ENCODE measurements around the gene TRPM3.
A peak's percentile ranks its signal among the peaks of the same experiment; 100 is the strongest.

TRPM3 gene

DNA sequence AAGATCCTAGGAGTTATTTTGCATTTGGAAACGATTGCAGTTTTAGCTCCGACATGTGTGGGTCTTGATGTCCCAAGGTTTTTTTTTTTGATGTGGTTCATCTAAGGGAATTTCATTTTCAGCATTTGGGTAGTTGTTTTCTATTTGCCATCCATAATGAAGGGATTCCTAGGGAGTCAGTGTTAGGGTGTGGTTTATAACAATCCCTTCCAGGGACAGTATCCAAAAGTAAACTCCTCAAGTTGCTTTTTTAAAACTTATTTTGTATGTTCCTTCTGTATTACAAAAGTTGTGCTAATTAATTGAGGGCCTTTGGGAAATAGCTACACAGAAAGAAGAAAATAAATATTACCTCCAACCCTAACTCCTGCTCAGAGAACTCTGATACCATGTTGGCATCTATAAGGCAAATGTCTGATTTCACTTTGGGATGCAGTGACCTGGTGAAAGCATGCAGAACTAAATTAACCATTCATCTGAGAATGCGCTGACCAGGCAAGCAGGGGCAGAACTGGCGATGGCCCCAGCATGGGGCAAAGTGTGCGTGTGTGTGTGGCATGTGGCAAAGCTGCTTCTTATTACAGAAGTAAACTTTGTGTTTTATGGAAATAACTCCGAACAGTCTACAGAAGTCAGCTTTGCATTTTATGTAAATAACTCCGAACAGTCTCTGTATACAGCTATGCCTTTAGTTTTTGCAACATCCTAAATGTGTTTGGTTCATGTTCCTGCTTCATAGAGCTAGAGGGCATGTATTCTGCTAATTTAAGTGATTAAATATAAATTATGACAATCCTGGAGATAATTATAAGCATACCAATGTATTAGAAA is 237.2 kb downstream of the TRPM3 start:
- ATAC-seq, result no peak
- no peak for DNase-seq

DNA sequence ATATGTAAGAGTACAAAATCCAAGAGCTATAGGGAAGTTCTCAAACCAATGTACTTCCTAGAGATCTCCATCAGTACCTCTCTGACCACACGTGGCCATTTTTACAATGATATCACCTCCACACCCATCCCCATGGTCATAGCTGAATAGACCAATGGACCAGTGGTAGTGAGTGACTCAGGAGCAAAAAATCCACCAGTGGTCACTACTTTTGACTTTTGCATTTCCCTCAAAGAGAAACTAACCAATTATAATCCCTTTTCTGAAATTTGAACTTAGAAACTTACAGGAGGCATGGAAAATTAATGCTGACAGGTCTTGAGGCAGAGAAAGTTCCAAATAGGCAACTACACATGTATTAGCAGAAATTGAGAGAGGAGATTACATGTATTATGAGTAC is 238.4 kb downstream of the TRPM3 start:
- DNase-seq (no peak), ATAC-seq (no peak)

DNA sequence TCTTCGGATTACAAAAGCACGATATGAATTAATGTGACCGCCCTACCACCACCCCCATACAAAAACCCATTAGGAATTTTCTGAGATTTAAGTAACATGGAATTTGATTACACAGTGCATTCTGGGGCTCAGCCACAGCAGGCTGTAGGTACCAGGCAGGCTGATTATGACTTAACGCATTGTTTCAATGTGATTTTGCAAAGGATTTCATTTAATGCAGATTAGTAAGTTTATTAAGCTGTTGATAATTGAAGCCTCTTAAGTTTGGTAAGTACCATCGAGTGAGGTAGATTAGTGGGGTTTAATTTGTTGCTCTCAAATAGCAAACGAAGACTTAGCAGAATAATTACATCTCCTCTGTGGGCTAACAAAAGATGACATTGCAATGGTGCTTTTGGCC is 240.1 kb downstream of the TRPM3 start:
- DNase-seq (no peak), ATAC-seq (no peak)

GRCh38 chr9:70880535-70880934 is 240.9 kb downstream of the TRPM3 start:
- DNase-seq (no peak), ATAC-seq (no peak)

- ATAC-seq (no peak), DNase-seq (no peak)
These were observed 242.8 kb downstream of the TRPM3 start for GRCh38 chr9:70878576-70878975.

- no peak for DNase-seq
- ATAC-seq, result no peak
These were observed 247.0 kb downstream of the TRPM3 start for GRCh38 chr9:70874451-70874850.

- no peak for ATAC-seq
- no peak for DNase-seq
These were observed 247.9 kb downstream of the TRPM3 start for GRCh38 chr9:70873506-70873905.

DNA sequence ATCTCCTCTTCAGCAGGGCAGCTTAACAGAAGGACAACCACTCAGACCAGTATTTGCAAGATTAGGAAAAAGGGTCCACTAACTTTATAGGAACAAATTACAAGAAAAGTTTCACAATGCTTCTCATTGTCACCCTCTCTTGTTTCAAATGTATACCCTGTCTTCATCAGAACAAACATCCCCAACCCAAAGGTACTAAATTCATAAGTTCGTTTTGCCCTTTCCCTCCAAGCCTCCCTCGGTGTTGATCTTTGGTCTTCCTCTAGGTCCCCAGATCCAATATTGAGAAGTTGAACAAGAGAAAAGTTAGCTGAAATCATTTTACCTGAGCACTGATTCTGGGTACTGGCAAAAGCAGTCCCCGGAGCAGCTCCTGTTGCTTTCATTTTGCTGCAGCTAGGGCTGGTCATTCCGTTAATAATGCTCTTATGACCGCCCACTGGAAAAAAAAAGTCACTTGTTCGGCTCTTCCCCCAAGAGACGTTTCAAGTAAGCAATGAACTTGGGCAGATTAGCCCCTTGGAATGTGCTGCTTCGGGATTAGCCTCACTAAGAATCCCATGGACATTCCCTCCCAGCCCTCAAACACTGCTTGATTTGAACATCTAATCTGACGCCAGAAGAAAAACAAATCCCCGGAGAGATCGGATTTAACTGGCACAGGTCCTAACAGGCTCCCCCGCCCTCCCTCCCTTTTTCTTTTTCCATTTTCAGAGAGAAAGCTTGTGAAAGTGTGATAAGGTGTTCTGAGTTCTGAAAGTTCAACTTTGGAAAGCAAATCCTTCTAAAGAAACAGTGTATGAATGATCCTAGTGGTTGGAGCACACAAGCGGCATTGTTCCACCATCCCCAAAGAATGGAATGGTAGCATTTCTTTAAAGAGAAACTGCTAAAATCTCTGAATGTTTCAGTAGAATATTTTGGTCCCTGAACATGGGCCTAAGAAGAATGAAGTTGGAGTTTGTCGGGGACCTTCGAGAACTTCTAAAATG is 252.5 kb downstream of the TRPM3 start:
- ATAC-seq (no peak), DNase-seq (no peak)

DNA sequence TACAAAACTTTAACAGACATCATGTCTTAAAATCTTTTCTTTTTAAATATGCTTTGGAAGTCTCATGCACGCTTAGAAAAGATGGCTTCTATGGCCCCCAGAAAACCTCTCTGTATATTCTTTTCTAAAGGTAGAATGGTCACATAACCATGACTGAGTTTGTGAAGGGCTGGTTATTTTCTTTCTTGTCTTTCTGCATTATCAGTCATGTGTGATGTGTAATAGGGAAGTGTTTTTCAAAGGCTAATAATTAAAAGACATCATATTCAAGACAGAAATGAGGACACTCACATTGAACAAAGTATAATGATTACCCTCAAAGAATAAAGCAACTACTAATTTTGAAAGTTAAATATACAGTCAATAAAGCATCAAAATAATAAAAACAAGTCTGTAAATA is 253.4 kb downstream of the TRPM3 start:
- no peak for DNase-seq
- no peak for ATAC-seq

- ATAC-seq, result no peak
These were observed 255.9 kb downstream of the TRPM3 start for GRCh38 chr9:70865471-70865870.

GRCh38 chr9:70861797-70862196 is 259.6 kb downstream of the TRPM3 start:
- ATAC-seq (no peak), DNase-seq (no peak)

More at GRCh38 chr9:70865471-70865870, 255.9 kb downstream of the TRPM3 start:
- no peak for DNase-seq

DNA sequence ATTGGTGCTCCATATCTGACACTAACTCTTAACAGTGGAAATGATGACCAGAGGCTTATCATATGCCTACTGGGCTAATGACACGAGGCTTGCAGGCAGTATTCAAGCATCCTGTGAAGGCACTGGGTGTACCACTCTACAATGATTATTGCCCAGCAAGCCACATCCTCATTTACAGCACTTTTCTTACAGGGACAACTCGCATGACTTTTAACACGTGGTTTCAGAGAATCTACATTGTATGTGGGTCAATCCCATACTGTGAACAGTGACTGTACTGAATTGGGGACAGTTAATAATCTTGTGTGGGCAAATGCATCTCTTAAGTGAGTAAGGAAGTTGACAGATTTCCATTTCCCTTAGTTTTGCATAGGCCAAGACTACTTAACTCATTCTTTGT is 260.0 kb downstream of the TRPM3 start:
- peak; percentile 23 for ATAC-seq

DNA sequence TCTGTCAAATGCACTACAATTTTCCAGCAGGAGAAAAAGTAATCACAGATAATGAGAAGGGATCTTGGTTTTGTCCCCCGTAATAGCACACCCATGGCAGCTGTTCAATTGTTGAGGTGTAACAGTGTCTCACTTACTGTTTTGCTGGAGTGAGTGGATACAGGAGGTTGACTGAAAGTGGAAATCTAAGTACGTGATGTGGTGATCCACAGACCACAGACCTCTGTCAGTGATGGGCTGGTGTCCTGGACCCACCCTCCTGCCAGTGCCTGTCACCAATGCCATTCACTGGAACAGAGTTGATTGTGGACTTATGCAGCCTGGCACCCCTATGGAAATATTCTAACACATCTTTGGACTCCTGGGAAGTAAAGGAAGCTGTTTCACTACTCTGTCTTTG is 261.7 kb downstream of the TRPM3 start:
- no peak for DNase-seq
- ATAC-seq, result no peak

More for the DNA sequence above, 260.0 kb downstream of the TRPM3 start:
- DNase-seq, result no peak

DNA sequence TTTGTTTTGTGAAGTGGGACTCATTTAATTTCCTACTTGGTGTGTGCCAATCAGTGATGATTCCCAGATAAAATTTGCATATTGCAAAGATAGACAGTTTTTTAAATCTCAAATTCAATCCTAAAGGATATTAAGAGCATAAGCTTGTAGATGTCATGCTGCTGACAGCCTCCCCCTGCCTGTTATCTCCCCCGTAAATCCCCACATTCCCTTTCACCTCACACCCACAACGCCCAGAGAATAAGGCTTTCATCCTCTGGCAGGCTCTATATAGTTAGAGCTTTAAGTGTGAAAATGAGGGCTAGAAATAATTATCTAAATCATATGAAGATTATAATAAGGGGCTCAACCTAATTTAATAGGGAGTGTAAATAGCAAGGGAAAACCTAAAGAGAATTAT is 265.0 kb downstream of the TRPM3 start:
- no peak for ATAC-seq

DNA sequence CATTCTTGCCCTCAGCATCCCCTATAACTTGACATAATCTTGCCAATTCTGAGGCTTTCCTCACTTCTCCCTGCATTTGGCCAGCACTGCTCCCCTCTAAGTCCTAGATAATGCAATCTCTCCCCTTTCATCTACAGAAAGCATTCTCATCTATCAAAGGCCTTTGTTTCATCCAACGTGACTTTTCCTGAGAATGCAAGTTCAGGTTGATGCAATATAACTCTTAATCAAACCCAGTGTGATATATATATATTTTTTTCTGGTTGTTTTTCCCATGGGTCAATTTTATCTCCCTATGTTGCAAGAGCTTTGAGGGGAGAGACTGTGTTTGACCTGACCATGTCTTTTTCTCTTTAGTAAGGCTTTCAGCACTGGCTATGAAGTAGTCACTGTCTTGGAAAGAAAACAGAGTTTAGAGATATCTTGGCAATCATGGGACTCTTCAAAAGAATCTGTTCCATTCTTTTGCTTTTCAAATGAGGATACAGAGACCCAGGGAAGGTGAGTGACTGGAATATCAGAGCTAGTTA is 268.6 kb downstream of the TRPM3 start:
- no peak for DNase-seq
- no peak for ATAC-seq

More for the DNA sequence above, 265.0 kb downstream of the TRPM3 start:
- DNase-seq, result no peak

GRCh38 chr9:70840266-70840665 is 281.2 kb downstream of the TRPM3 start:
- ATAC-seq (no peak), DNase-seq (no peak)

- DNase-seq (no peak), ATAC-seq (no peak)
These were observed 286.1 kb downstream of the TRPM3 start for GRCh38 chr9:70835323-70835722.

DNA sequence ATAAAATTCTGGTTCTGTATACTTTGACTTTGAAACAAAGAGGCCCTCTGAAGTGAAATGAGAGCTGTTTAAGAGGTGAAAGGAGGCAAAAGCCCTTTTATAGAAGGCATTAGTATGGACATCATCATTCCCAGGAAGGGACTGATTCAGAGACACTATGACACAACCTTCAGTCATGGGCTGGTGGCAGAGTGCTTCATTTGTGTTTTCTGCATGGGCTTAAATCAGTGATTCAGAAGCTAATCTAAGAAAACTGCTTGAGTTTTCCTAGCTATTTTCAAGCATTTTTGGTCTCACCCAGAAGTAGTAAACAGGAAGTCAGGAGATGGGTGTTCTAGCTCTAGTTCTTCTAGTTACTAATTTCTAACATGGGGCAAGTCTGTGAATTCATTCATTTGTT is 288.9 kb downstream of the TRPM3 start:
- DNase-seq (no peak), ATAC-seq (no peak)

- DNase-seq, result no peak
- no peak for ATAC-seq
These were observed 290.8 kb downstream of the TRPM3 start for GRCh38 chr9:70830618-70831017.

- DNase-seq (no peak), ATAC-seq (no peak)
These were observed 291.7 kb downstream of the TRPM3 start for GRCh38 chr9:70829591-70830265.

DNA sequence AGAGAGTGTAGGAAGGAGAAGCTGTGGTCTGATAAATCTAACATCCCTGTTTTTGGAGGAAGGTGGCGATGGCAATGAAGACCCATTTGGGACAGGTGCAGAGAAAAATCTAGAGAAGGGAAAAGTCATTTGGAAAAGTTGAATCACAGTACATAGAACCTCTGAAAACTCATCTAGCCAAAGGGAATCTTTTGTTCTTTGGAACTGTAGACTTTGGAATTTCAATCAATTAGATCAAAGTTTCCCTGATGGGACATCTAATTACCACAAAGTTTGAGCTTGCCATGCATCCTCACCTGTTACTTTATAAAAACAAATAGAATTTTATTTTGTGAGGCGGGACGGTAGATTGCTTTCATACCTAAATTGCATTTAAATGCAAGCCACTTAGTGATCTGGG is 294.9 kb downstream of the TRPM3 start:
- DNase-seq (no peak), ATAC-seq (no peak)

GRCh38 chr9:70823284-70823683 is 298.1 kb downstream of the TRPM3 start:
- no peak for ATAC-seq

More at GRCh38 chr9:70823284-70823683, 298.1 kb downstream of the TRPM3 start:
- no peak for DNase-seq
